Skeletal muscle satellite cell (primary cell): ENCODE measurements around the gene KAT6B.

Source experiments
- H3K27me3 ChIP-seq: 2 replicates; pipeline ENCODE4 v1.7.0; 2013; ENCODE audit warnings: low read length; ENCODE audit not compliant: control insufficient read depth, insufficient read depth
- H3K36me3 ChIP-seq: 2 replicates; pipeline ENCODE4 v1.7.0; 2013; ENCODE audit warnings: mild to moderate bottlenecking, control low read depth, low read length; ENCODE audit not compliant: insufficient read depth
- H3K4me1 ChIP-seq: 2 replicates; pipeline ENCODE4 v1.7.0; 2013; ENCODE audit warnings: low read length; ENCODE audit not compliant: control insufficient read depth, insufficient read depth
- H3K4me2 ChIP-seq: 2 replicates; pipeline ENCODE4 v1.7.0; 2013; ENCODE audit warnings: mild to moderate bottlenecking, low read length
- H3K4me3 ChIP-seq: 2 replicates; pipeline ENCODE4 v1.7.0; 2013; ENCODE audit warnings: low read length
- H3K9ac ChIP-seq: 2 replicates; pipeline ENCODE4 v1.7.0; 2013; ENCODE audit warnings: mild to moderate bottlenecking, low read depth, low read length, moderate library complexity
- H3K9me3 ChIP-seq: replicated peaks from 2 replicates; pipeline ENCODE4 v1.7.0; 2013; ENCODE audit warnings: mild to moderate bottlenecking, control low read depth, low read length

KAT6B gene

GRCh38 chr10:75014516-75015230 is 188.3 kb downstream of the KAT6B start:
- no peak overlapping the region for H3K4me3 ChIP-seq
- H3K4me1 ChIP-seq: no peaks in the 10 kb centered on the region
- no peak overlapping the region for H3K9ac ChIP-seq
- peaks cover 4% of the 10 kb centered on the region for H3K36me3 ChIP-seq
- H3K4me2 ChIP-seq: no peak overlapping the region
- H3K27me3 ChIP-seq: no peaks in the 10 kb centered on the region
- H3K9me3 ChIP-seq: no peaks in the 10 kb centered on the region

GRCh38 chr10:75015442-75015841 is 189.0 kb downstream of the KAT6B start:
- H3K27me3 ChIP-seq: no peaks in the 10 kb centered on the region
- no peak overlapping the region for H3K4me3 ChIP-seq
- peaks cover 6% of the 10 kb centered on the region for H3K36me3 ChIP-seq
- H3K9me3 ChIP-seq: no peaks in the 10 kb centered on the region
- H3K4me2 ChIP-seq: no peak overlapping the region
- no peak overlapping the region for H3K9ac ChIP-seq
- H3K4me1 ChIP-seq: no peaks in the 10 kb centered on the region

- H3K36me3 ChIP-seq: peaks cover 15% of the 10 kb centered on the region
- no peak overlapping the region for H3K4me3 ChIP-seq
- H3K4me2 ChIP-seq: no peak overlapping the region
- no peaks in the 10 kb centered on the region for H3K27me3 ChIP-seq
- H3K4me1 ChIP-seq: no peaks in the 10 kb centered on the region
- no peak overlapping the region for H3K9ac ChIP-seq
- H3K9me3 ChIP-seq: no peaks in the 10 kb centered on the region
These were observed 189.9 kb downstream of the KAT6B start for GRCh38 chr10:75016325-75016724.

- Histone ChIP-seq H3K27me3 (no peaks in the 10 kb centered on the region), H3K36me3 (peaks cover 19% of the 10 kb centered on the region), H3K4me3 (no peak overlapping the region), H3K4me2 (no peak overlapping the region), H3K9me3 (no peaks in the 10 kb centered on the region), H3K4me1 (no peaks in the 10 kb centered on the region), H3K9ac (no peak overlapping the region)
These were observed 191.9 kb downstream of the KAT6B start for GRCh38 chr10:75018251-75018650.

GRCh38 chr10:75018686-75019307 is 192.4 kb downstream of the KAT6B start:
- Histone ChIP-seq H3K36me3 (peaks cover 20% of the 10 kb centered on the region), H3K4me1 (no peaks in the 10 kb centered on the region), H3K9me3 (no peaks in the 10 kb centered on the region), H3K27me3 (no peaks in the 10 kb centered on the region), H3K4me3 (no peak overlapping the region), H3K9ac (no peak overlapping the region), H3K4me2 (no peak overlapping the region)

GRCh38 chr10:75019370-75019769 is 193.0 kb downstream of the KAT6B start:
- Histone ChIP-seq H3K4me1 (no peaks in the 10 kb centered on the region), H3K4me3 (no peak overlapping the region), H3K9ac (no peak overlapping the region), H3K4me2 (no peak overlapping the region), H3K36me3 (peaks cover 22% of the 10 kb centered on the region), H3K9me3 (no peaks in the 10 kb centered on the region), H3K27me3 (no peaks in the 10 kb centered on the region)

GRCh38 chr10:75020168-75020567 is 193.8 kb downstream of the KAT6B start:
- Histone ChIP-seq H3K27me3 (no peaks in the 10 kb centered on the region), H3K4me3 (no peak overlapping the region), H3K9ac (no peak overlapping the region), H3K9me3 (no peaks in the 10 kb centered on the region), H3K4me1 (no peaks in the 10 kb centered on the region), H3K4me2 (no peak overlapping the region), H3K36me3 (peaks cover 24% of the 10 kb centered on the region)

- Histone ChIP-seq H3K27me3 (no peaks in the 10 kb centered on the region), H3K36me3 (peaks cover 26% of the 10 kb centered on the region), H3K9ac (no peak overlapping the region), H3K4me2 (no peak overlapping the region), H3K4me3 (no peak overlapping the region), H3K9me3 (no peaks in the 10 kb centered on the region), H3K4me1 (no peaks in the 10 kb centered on the region)
These were observed 195.2 kb downstream of the KAT6B start for GRCh38 chr10:75021379-75022249.

- Histone ChIP-seq H3K27me3 (no peaks in the 10 kb centered on the region), H3K36me3 (peaks cover 26% of the 10 kb centered on the region), H3K9ac (no peak overlapping the region), H3K9me3 (no peaks in the 10 kb centered on the region), H3K4me2 (no peak overlapping the region), H3K4me1 (no peaks in the 10 kb centered on the region), H3K4me3 (no peak overlapping the region)
These were observed 196.7 kb downstream of the KAT6B start for GRCh38 chr10:75023074-75023473.

GRCh38 chr10:75024971-75025523 is 198.6 kb downstream of the KAT6B start:
- Histone ChIP-seq H3K4me3 (no peak overlapping the region), H3K9ac (no peak overlapping the region), H3K9me3 (no peaks in the 10 kb centered on the region), H3K27me3 (no peaks in the 10 kb centered on the region), H3K4me2 (no peak overlapping the region), H3K4me1 (no peaks in the 10 kb centered on the region), H3K36me3 (peaks cover 31% of the 10 kb centered on the region)

- H3K27me3 ChIP-seq: no peaks in the 10 kb centered on the region
- no peak overlapping the region for H3K4me3 ChIP-seq
- H3K36me3 ChIP-seq: peaks cover 18% of the 10 kb centered on the region
- no peak overlapping the region for H3K9ac ChIP-seq
- no peak overlapping the region for H3K4me2 ChIP-seq
- H3K4me1 ChIP-seq: no peaks in the 10 kb centered on the region
- no peaks in the 10 kb centered on the region for H3K9me3 ChIP-seq
These were observed 201.6 kb downstream of the KAT6B start for GRCh38 chr10:75028049-75028448.
